ENCODE results near the gene TMPRSS9.
"Not testable (repeated sequence)": the region's sequence is repeated elsewhere in the genome, so short reads cannot be mapped to it uniquely, and the experiment has no call there.

Gene TMPRSS9

DNA sequence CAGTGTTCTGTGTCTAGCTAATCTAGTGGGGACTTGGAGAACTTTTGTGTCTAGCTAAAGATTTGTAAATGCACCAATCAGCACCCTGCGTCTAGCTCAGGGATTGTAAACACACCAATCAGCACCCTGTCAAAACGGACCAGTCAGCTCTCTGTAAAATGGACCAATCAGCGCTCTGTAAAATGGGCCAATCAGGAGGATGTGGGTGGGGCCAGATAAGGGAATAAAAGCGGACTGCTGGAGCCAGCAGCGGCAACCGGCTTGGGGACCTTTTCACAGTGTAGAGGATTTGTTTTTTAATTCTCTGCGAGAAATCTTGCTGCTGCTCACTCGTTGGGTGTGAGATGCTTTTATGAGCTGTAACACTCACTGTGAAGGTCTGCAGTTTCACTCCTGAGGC, 32.8 kb downstream of the TMPRSS9 start:
- H3K9me3 ChIP-seq (ENCODE audit: control insufficient read depth, low read length); H3K4me3 ChIP-seq (ENCODE audit: insufficient read depth, low read depth, low read length); H3K27me3 ChIP-seq (ENCODE audit: control insufficient read depth, insufficient read depth, low read length, poor library complexity, severe bottlenecking); H3K36me3 ChIP-seq (ENCODE audit: control insufficient read depth, insufficient read depth, low read length); H3K27ac ChIP-seq (ENCODE audit: insufficient read depth, low read depth, low read length, poor library complexity, severe bottlenecking); H3K4me1 ChIP-seq (ENCODE audit: control insufficient read depth, insufficient read depth, low read length): not testable (repeated sequence)
- 78% methylated on average over 8 of the region's 8 CpGs for WGBS, 2 experiments

DNA sequence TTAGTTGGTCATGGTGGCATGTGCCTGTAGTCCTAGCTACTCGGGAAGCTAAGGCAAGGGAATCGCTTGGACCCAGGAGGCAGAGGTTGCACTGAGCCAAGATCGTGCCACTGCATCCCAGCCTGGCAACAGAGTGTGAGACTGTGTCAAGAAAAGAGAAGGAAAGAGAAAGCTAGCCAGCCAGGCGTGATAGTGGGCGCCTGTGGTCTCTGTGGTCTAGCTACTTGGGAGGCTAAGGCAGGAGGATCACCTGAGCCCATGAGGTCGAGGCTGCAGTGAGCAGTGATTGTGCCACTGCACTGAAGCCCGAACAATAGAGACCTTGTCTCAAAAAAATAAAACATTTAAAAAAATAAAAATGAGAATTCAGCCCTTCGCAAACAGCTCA, 34.0 kb downstream of the TMPRSS9 start:
- WGBS, 2 experiments, result 91 to 92% methylated on average over 7 to 8 of the region's 8 CpGs
- no peaks in the 10 kb centered on the region for H3K4me1 ChIP-seq (ENCODE audit: control insufficient read depth, insufficient read depth, low read length)
- no peaks in the 10 kb centered on the region for H3K36me3 ChIP-seq (ENCODE audit: control insufficient read depth, insufficient read depth, low read length)
- H3K9me3 ChIP-seq (ENCODE audit: control insufficient read depth, low read length), result no peaks in the 10 kb centered on the region
- no peak overlapping the region for H3K4me3 ChIP-seq (ENCODE audit: insufficient read depth, low read depth, low read length)
- no peak overlapping the region for H3K27ac ChIP-seq (ENCODE audit: insufficient read depth, low read depth, low read length, poor library complexity, severe bottlenecking)
- no peaks in the 10 kb centered on the region for H3K27me3 ChIP-seq (ENCODE audit: control insufficient read depth, insufficient read depth, low read length, poor library complexity, severe bottlenecking)

DNA sequence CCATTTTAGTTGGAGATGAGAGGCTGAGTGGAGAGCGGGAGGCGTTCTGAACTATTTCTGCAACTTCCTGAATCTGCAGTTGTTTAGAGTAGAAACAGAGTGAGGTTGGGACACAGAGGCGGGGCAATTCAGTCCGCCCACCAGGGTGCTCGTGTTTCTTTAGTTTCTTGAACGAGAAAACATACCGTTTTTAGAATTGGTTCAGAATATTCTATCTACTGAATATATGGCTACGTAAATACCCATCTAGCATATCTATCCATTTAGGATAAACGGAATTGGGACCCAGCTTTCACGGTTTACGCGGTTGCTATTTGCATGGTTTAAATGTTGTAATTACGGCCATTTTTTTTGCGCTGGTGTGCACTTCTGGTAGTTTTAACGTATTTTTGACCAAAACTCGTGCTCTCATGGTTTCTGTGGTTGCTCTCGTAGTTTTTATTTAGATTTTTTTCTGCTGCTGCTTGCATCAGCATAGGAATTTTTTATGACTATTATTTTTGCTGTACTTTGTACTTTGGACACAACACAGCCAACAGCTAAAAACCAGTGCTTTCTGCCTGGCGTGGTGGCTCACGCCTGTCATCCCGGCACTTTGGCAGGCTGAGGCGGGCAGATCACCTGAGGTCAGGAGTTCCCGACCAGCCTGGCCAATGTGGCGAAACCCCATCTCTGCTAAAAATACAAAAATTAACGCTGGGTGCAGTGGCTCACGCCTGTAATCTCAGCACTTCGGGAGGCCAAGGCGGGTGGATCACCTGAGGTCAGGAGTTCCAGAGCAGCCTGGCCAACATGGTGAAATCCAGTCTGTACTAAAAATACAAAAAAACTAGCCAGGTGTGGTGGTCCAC, 34.6 kb downstream of the TMPRSS9 start:
- Histone ChIP-seq H3K4me1 (ENCODE audit: control insufficient read depth, insufficient read depth, low read length) (no peaks in the 10 kb centered on the region), H3K4me3 (ENCODE audit: insufficient read depth, low read depth, low read length) (no peak overlapping the region), H3K9me3 (ENCODE audit: control insufficient read depth, low read length) (no peaks in the 10 kb centered on the region), H3K27ac (ENCODE audit: insufficient read depth, low read depth, low read length, poor library complexity, severe bottlenecking) (no peak overlapping the region), H3K36me3 (ENCODE audit: control insufficient read depth, insufficient read depth, low read length) (no peaks in the 10 kb centered on the region), H3K27me3 (ENCODE audit: control insufficient read depth, insufficient read depth, low read length, poor library complexity, severe bottlenecking) (no peaks in the 10 kb centered on the region)
- 92 to 93% methylated on average over 27 of the region's 27 CpGs for WGBS, 2 experiments

DNA sequence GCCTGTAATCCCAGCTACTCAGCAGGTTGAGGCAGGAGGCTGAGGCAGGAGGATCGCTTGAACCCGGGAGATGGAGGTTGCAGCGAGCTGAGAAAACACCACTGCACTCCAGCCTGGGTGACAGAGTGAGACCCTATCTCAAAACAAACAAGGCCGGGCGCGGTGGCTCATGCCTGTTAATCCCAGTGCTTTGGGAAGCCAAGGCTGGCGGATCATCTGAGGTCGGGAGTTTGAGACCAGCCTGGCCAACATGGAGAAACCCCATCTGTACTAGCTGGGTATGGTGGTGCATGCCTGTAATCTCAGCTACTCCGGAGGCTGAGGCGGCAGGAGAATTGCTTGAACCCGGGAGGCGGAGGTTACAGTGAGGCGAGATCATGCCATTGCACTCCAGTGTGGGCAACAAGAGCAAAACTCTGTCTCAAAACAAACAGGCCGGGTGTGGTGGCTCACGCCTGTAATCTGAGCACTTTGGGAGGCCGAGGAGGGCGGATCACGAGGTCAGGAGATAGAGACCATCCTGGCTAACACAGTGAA, 35.3 kb downstream of the TMPRSS9 start:
- H3K36me3 ChIP-seq (ENCODE audit: control insufficient read depth, insufficient read depth, low read length); H3K4me1 ChIP-seq (ENCODE audit: control insufficient read depth, insufficient read depth, low read length); H3K27me3 ChIP-seq (ENCODE audit: control insufficient read depth, insufficient read depth, low read length, poor library complexity, severe bottlenecking); H3K4me3 ChIP-seq (ENCODE audit: insufficient read depth, low read depth, low read length); H3K27ac ChIP-seq (ENCODE audit: insufficient read depth, low read depth, low read length, poor library complexity, severe bottlenecking); H3K9me3 ChIP-seq (ENCODE audit: control insufficient read depth, low read length): not testable (repeated sequence)
- WGBS, 2 experiments, result 89 to 93% methylated on average over 18 of the region's 18 CpGs

DNA sequence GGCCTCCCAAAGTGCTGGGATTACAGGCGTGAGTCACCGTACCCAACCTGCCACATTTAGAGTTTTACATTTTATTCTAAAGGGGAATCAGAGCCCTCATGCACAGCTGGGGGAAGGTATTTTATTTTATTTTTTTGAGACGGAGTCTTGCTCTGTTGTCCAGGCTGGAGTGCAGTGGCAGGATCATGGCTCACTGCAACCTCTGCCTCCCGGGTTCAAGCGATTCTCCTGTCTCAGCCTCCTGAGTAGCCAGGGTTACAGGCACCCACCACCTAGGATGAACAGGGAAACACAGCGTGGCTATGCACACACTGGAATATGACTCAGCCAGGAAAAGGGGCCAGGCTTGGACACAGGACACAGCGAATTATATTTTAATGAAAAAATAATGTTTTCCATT, 37.1 kb downstream of the TMPRSS9 start:
- H3K9me3 ChIP-seq (ENCODE audit: control insufficient read depth, low read length); H3K27ac ChIP-seq (ENCODE audit: insufficient read depth, low read depth, low read length, poor library complexity, severe bottlenecking); H3K36me3 ChIP-seq (ENCODE audit: control insufficient read depth, insufficient read depth, low read length); H3K4me3 ChIP-seq (ENCODE audit: insufficient read depth, low read depth, low read length); H3K27me3 ChIP-seq (ENCODE audit: control insufficient read depth, insufficient read depth, low read length, poor library complexity, severe bottlenecking); H3K4me1 ChIP-seq (ENCODE audit: control insufficient read depth, insufficient read depth, low read length): not testable (repeated sequence)
- WGBS, 2 experiments, result 88 to 96% methylated on average over 7 of the region's 7 CpGs

DNA sequence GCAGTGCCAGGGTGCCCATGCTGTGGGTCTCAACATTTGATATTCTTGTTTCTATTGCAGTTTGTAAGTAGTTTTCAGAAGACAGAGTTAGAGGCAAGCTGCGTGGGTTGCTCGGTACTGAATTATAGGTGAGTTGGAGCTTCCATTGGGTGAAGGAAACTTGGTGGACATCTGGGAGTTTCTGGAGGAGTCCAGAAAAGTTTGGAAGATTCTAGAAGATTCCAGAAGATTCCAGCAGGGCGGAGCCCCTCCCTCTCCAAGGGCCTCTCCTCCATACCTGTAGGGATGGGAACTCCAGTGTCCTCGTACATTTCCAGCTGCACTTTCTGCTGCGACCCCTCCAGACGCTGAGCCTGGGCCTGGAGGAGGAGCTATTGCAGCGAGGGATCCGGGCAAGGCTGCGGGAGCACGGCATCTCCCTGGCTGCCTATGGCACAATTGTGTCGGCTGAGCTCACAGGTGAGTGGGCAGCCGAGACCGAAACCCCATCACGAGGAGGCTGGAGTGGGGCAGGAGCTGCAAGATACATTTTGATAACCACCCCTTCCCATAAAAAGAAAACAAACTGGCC, 38.8 kb downstream of the TMPRSS9 start:
- WGBS, 2 experiments, result 85% methylated on average over 14 of the region's 14 CpGs
- no peak overlapping the region for H3K27ac ChIP-seq (ENCODE audit: insufficient read depth, low read depth, low read length, poor library complexity, severe bottlenecking)
- H3K4me3 ChIP-seq (ENCODE audit: insufficient read depth, low read depth, low read length), result no peak overlapping the region
- no peaks in the 10 kb centered on the region for H3K27me3 ChIP-seq (ENCODE audit: control insufficient read depth, insufficient read depth, low read length, poor library complexity, severe bottlenecking)
- H3K36me3 ChIP-seq (ENCODE audit: control insufficient read depth, insufficient read depth, low read length), result no peaks in the 10 kb centered on the region
- H3K4me1 ChIP-seq (ENCODE audit: control insufficient read depth, insufficient read depth, low read length), result no peaks in the 10 kb centered on the region
- H3K9me3 ChIP-seq (ENCODE audit: control insufficient read depth, low read length), result no peaks in the 10 kb centered on the region

DNA sequence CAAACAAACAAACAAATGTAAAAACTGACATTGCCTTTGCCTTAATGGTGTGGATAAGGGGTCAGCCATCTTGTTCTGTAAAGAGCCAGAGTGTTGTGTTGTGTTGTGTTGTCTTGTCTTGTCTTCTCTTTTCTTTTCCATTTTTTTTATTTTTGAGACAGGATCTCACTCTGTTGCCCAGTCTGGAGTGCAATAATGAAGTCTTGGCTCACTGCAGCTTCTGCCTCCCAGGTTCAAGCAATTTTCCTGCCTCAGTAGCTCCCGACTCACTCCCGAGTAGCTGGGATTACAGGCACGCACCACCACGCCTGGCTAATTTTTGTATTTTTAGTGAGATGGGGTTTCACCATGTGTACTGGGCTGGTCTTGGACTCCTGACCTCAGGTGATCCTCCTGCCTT, 39.5 kb downstream of the TMPRSS9 start:
- WGBS, 2 experiments, result 90 to 92% methylated on average over 4 of the region's 4 CpGs
- Histone ChIP-seq H3K27me3 (ENCODE audit: control insufficient read depth, insufficient read depth, low read length, poor library complexity, severe bottlenecking) (no peaks in the 10 kb centered on the region), H3K4me3 (ENCODE audit: insufficient read depth, low read depth, low read length) (no peak overlapping the region)

DNA sequence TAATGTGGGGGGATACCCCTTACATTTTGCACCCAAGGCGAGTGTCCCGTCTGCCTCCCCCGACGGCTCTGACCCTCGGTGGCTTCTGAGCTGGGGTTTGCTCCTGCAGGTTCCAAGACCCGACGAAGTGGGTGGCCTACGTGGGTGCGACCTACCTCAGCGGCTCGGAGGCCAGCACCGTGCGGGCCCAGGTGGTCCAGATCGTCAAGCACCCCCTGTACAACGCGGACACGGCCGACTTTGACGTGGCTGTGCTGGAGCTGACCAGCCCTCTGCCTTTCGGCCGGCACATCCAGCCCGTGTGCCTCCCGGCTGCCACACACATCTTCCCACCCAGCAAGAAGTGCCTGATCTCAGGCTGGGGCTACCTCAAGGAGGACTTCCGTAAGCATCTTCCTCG, 48.2 kb downstream of the TMPRSS9 start:
- H3K4me3 ChIP-seq (ENCODE audit: insufficient read depth, low read depth, low read length), result no peak overlapping the region
- no peaks in the 10 kb centered on the region for H3K27me3 ChIP-seq (ENCODE audit: control insufficient read depth, insufficient read depth, low read length, poor library complexity, severe bottlenecking)
- H3K4me1 ChIP-seq (ENCODE audit: control insufficient read depth, insufficient read depth, low read length), result no peaks in the 10 kb centered on the region
- 89 to 90% methylated on average over 25 of the region's 25 CpGs for WGBS, 2 experiments
- no peaks in the 10 kb centered on the region for H3K36me3 ChIP-seq (ENCODE audit: control insufficient read depth, insufficient read depth, low read length)
- peaks cover 4% of the 10 kb centered on the region for H3K9me3 ChIP-seq (ENCODE audit: control insufficient read depth, low read length)
- no peak overlapping the region for H3K27ac ChIP-seq (ENCODE audit: insufficient read depth, low read depth, low read length, poor library complexity, severe bottlenecking)

More for the DNA sequence above, 39.5 kb downstream of the TMPRSS9 start:
- H3K36me3 ChIP-seq (ENCODE audit: control insufficient read depth, insufficient read depth, low read length), result no peaks in the 10 kb centered on the region
- H3K27ac ChIP-seq (ENCODE audit: insufficient read depth, low read depth, low read length, poor library complexity, severe bottlenecking), result no peak overlapping the region
- no peaks in the 10 kb centered on the region for H3K4me1 ChIP-seq (ENCODE audit: control insufficient read depth, insufficient read depth, low read length)
- H3K9me3 ChIP-seq (ENCODE audit: control insufficient read depth, low read length), result no peaks in the 10 kb centered on the region

DNA sequence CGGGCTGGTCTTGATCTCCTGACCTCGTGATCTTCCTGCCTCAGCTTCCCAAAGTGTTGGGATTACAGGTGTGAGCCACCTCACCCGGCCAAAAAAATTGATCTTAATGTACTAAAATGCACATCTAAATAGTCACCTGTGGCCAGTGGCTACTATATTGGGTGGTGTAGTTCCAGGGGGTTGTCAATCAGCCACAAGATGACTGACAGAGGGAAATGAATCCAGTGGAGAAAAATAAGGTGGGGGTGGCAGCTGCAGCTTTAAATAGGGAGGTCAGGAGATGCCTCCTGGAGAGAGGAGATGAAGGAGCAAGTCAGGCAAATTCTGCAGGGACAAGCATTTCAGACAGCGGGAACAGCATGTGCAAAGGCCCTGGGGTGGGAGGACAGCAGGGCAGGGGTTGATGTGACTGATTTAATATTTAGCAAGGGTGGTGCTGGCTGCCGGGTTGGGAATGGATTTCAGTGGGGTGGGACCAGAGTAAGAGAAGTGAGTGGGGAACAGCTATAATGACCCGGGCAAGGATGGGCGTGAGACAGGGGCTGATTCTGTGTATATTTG, 49.4 kb downstream of the TMPRSS9 start:
- H3K27me3 ChIP-seq (ENCODE audit: control insufficient read depth, insufficient read depth, low read length, poor library complexity, severe bottlenecking), result no peaks in the 10 kb centered on the region
- no peaks in the 10 kb centered on the region for H3K4me1 ChIP-seq (ENCODE audit: control insufficient read depth, insufficient read depth, low read length)
- H3K36me3 ChIP-seq (ENCODE audit: control insufficient read depth, insufficient read depth, low read length), result no peaks in the 10 kb centered on the region
- WGBS, 2 experiments, result 89 to 92% methylated on average over 7 of the region's 7 CpGs
- no peak overlapping the region for H3K27ac ChIP-seq (ENCODE audit: insufficient read depth, low read depth, low read length, poor library complexity, severe bottlenecking)
- H3K4me3 ChIP-seq (ENCODE audit: insufficient read depth, low read depth, low read length), result no peak overlapping the region
- H3K9me3 ChIP-seq (ENCODE audit: control insufficient read depth, low read length), result peaks cover 4% of the 10 kb centered on the region

DNA sequence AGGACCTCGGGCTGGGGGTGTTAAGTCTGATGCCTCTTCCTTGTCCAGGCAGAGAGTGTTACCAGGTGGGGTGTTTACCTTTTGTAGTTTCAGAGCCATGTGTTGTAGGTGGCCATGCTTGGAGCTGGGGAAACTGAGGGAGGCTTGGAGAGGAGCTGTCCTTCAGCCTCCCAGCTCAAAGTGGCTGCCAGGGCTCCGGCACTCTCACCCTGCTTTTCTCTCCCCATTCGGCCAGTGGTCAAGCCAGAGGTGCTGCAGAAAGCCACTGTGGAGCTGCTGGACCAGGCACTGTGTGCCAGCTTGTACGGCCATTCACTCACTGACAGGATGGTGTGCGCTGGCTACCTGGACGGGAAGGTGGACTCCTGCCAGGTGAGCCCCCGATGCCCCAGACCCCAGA, 50.0 kb downstream of the TMPRSS9 start:
- Histone ChIP-seq H3K27me3 (ENCODE audit: control insufficient read depth, insufficient read depth, low read length, poor library complexity, severe bottlenecking) (no peaks in the 10 kb centered on the region), H3K4me1 (ENCODE audit: control insufficient read depth, insufficient read depth, low read length) (no peaks in the 10 kb centered on the region), H3K9me3 (ENCODE audit: control insufficient read depth, low read length) (peaks cover 4% of the 10 kb centered on the region), H3K36me3 (ENCODE audit: control insufficient read depth, insufficient read depth, low read length) (no peaks in the 10 kb centered on the region), H3K4me3 (ENCODE audit: insufficient read depth, low read depth, low read length) (no peak overlapping the region), H3K27ac (ENCODE audit: insufficient read depth, low read depth, low read length, poor library complexity, severe bottlenecking) (no peak overlapping the region)
- 94 to 95% methylated on average over 7 of the region's 7 CpGs for WGBS, 2 experiments

Data from ectodermal cell (in vitro differentiated cells).